Testis (tissue), 3 donors: Measurements from ENCODE around the gene ADPRM. TPM values are rescaled to one million over a fixed set of nuclear protein-coding genes. Genes with fewer than 3 reads are reported as not detected.
A peak's percentile ranks its signal among the peaks of the same experiment; 100 is the strongest.

Source experiments
- DNase-seq: peaks from one replicate; pipeline ENCODE4 v3.0.0-alpha.2; 2019
- H3K27ac ChIP-seq, 2 donors: fragments of 200-600 bp; sonication (generic); one replicate each; pipeline ENCODE4 v1.5.1; 2019
- H3K27me3 ChIP-seq: fragments of 200-600 bp; sonication (generic); one replicate; pipeline ENCODE4 v1.5.1; 2019
- H3K36me3 ChIP-seq: fragments of 200-600 bp; sonication (generic); one replicate; pipeline ENCODE4 v1.5.1; 2017; ENCODE audit warnings: low read depth; ENCODE audit errors: missing control alignments
- H3K4me1 ChIP-seq: fragments of 200-600 bp; sonication (generic); one replicate; pipeline ENCODE4 v1.5.1; 2019
- H3K4me3 ChIP-seq, 2 donors: fragments of 200-600 bp; sonication (generic); one replicate each; pipeline ENCODE4 v1.5.1; 2017 to 2019
- H3K9me3 ChIP-seq: fragments of 200-600 bp; sonication (generic); one replicate; pipeline ENCODE4 v1.5.1; 2017
- CTCF ChIP-seq, 3 experiments: fragments of 450-650 bp in 2 of 3; fragments of 200-600 bp in 1 of 3; sonication (generic) in 1 of 3; IDR thresholded peaks; one replicate each; pipeline ENCODE4 v1.5.1; 2016 to 2019; ENCODE audit warnings: antibody characterized with exemption in 3 of 3, mild to moderate bottlenecking in 2 of 3, moderate library complexity in 1 of 3
- POLR2A ChIP-seq: fragments of 450-650 bp; IDR thresholded peaks from one replicate; pipeline ENCODE4 v1.6.1; 2017; ENCODE audit warnings: antibody characterized with exemption, mild to moderate bottlenecking, moderate library complexity
- WGBS, 2 donors: methylation state at CpG; one replicate each; pipeline ENCODE4 v1.1.5; 2018; 5-methylcytosine and 5-hydroxymethylcytosine counted together
- intact Hi-C: fragments of 100-400 bp; cut with DNase I; formaldehyde crosslinking; loops from one replicate; pipeline ENCODE4 v1.15.1; 2023; ENCODE audit warnings: low total_unique reads
- polyA plus RNA-seq: library from polyadenylated mRNA; stranded (reverse); fragments of 350-450 nt; fragmentation: Illumina TruSeq; extraction: RNeasy Lipid Tissue Mini Kit (QIAGEN cat#74804); gene quantifications from one replicate; pipeline ENCODE4 v1.2.3, GENCODE V29; 2014; ENCODE audit warnings: low read depth, low replicate concordance; ENCODE audit not compliant: insufficient read depth
- total RNA-seq, 2 donors: library from RNA; depleted of rRNA; stranded (reverse); fragments of >200 nt; gene quantifications; one replicate each; pipeline ENCODE4 v1.2.3, GENCODE V29; 2016

The ADPRM gene
- total and polyA plus RNA-seq, 3 donors from 2014 or later = 8.0 to 13.8 (median 9.0) TPM

- intact Hi-C loops = no loop called here
- H3K4me3 ChIP-seq = no peak overlapping the region
- no peak for TF ChIP-seq POLR2A
- H3K4me1 ChIP-seq = peaks cover 14% of the 10 kb centered on the region
- WGBS, 2 donors = 82 to 94% methylated on average over 3 of the region's 3 CpGs
- H3K9me3 ChIP-seq = no peaks in the 10 kb centered on the region
- no peaks in the 10 kb centered on the region for H3K36me3 ChIP-seq
- H3K27me3 ChIP-seq = no peaks in the 10 kb centered on the region
- H3K27ac ChIP-seq = no peak overlapping the region
- no peak for DNase-seq
Measured at GRCh38 chr17:10733666-10734065, 36.3 kb downstream of the ADPRM start.

GRCh38 chr17:10735251-10735650, 37.9 kb downstream of the ADPRM start:
- no peak overlapping the region for H3K4me3 ChIP-seq
- WGBS, 2 donors = 81 to 83% methylated on average over 2 of the region's 2 CpGs
- no peaks in the 10 kb centered on the region for H3K9me3 ChIP-seq
- intact Hi-C loops = loop anchor here (5.0 kb wide), 1 partner anchor 112 kb away; no protein-coding TSS in a partner anchor
- H3K27ac ChIP-seq = no peak overlapping the region
- H3K36me3 ChIP-seq = no peaks in the 10 kb centered on the region
- H3K27me3 ChIP-seq = no peaks in the 10 kb centered on the region
- TF ChIP-seq POLR2A (no peak), CTCF (IDR thresholded peaks at IDR 0.05) (no peak)
- H3K4me1 ChIP-seq = peaks cover 14% of the 10 kb centered on the region
- DNase-seq = no peak

- Histone ChIP-seq H3K4me1 (peaks cover 11% of the 10 kb centered on the region), H3K27ac (no peak overlapping the region), H3K27me3 (no peaks in the 10 kb centered on the region), H3K9me3 (no peaks in the 10 kb centered on the region), H3K36me3 (no peaks in the 10 kb centered on the region), H3K4me3 (no peak overlapping the region)
- intact Hi-C loops = loop anchor here (5.0 kb wide), 1 partner anchor 111 kb away; no protein-coding TSS in a partner anchor
- no peak for TF ChIP-seq CTCF (IDR thresholded peaks at IDR 0.05)
- no peak for DNase-seq
- 94 to 95% methylated on average over 4 of the region's 4 CpGs for WGBS, 2 donors
Measured at GRCh38 chr17:10735821-10736220, 38.4 kb downstream of the ADPRM start.

DNA sequence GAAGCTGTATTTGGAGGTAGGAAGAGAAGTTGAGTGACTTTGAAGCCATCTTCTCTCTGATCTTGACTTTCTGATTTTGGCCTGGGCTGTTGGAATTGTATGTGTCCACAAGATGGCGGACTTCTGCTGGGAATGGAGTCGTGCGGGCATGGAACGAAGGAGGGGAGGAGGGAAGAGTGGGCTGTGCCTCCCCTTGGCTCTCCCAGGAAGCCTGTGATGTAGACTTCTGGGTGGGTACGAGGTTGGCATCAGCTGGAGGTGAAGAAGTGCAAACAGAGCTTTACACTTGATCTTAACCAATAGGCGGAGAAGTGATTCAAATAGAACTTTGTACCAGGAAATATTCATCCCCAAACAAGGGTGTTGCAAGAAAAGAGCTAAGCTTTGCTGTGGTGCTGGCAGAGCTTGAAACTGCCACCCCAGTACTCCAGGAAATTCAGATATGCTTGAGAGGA, 39.8 kb downstream of the ADPRM start:
- H3K27me3 ChIP-seq = no peaks in the 10 kb centered on the region
- no peaks in the 10 kb centered on the region for H3K36me3 ChIP-seq
- H3K27ac ChIP-seq = no peak overlapping the region
- TF ChIP-seq POLR2A (no peak), CTCF (IDR thresholded peaks at IDR 0.05) (peak; percentile 39 to 69 (median 62))
- intact Hi-C loops = loop anchor here (5.0 kb wide), 1 partner anchor 110 kb away; no protein-coding TSS in a partner anchor
- WGBS, 2 donors = 29 to 38% methylated on average over 6 of the region's 6 CpGs
- no peaks in the 10 kb centered on the region for H3K9me3 ChIP-seq
- H3K4me3 ChIP-seq = no peak overlapping the region
- DNase-seq = peak; percentile 75
- H3K4me1 ChIP-seq = peaks cover 5% of the 10 kb centered on the region

GRCh38 chr17:10737736-10738135, 40.3 kb downstream of the ADPRM start:
- intact Hi-C loops = loop anchor here (5.0 kb wide), 1 partner anchor 110 kb away; no protein-coding TSS in a partner anchor
- H3K4me3 ChIP-seq = no peak overlapping the region
- no peaks in the 10 kb centered on the region for H3K36me3 ChIP-seq
- H3K27me3 ChIP-seq = no peaks in the 10 kb centered on the region
- WGBS, 2 donors = 88 to 92% methylated on average over 3 of the region's 3 CpGs
- H3K9me3 ChIP-seq = no peaks in the 10 kb centered on the region
- peaks cover 5% of the 10 kb centered on the region for H3K4me1 ChIP-seq
- no peak for TF ChIP-seq POLR2A
- TF ChIP-seq CTCF (IDR thresholded peaks at IDR 0.05) = no peak
- no peak overlapping the region for H3K27ac ChIP-seq
- DNase-seq = no peak
